ENCODE results near the gene INHA.

INHA gene

GRCh38 chr2:219611866-219612576, 39.9 kb downstream of the INHA start:
- Histone ChIP-seq H3K9me3 (ENCODE audit: control insufficient read depth, low read length) (no peaks in the 10 kb centered on the region), H3K4me3 (ENCODE audit: insufficient read depth, low read depth, low read length) (no peak overlapping the region), H3K4me1 (ENCODE audit: control insufficient read depth, insufficient read depth, low read length) (no peaks in the 10 kb centered on the region), H3K27ac (ENCODE audit: insufficient read depth, low read depth, low read length, poor library complexity, severe bottlenecking) (no peak overlapping the region), H3K27me3 (ENCODE audit: control insufficient read depth, insufficient read depth, low read length, poor library complexity, severe bottlenecking) (no peaks in the 10 kb centered on the region), H3K36me3 (ENCODE audit: control insufficient read depth, insufficient read depth, low read length) (no peaks in the 10 kb centered on the region)
- WGBS, 2 experiments = 86 to 87% methylated on average over 12 of the region's 12 CpGs

GRCh38 chr2:219612577-219613286, 40.6 kb downstream of the INHA start:
- Histone ChIP-seq H3K4me1 (ENCODE audit: control insufficient read depth, insufficient read depth, low read length) (no peaks in the 10 kb centered on the region), H3K27ac (ENCODE audit: insufficient read depth, low read depth, low read length, poor library complexity, severe bottlenecking) (no peak overlapping the region), H3K27me3 (ENCODE audit: control insufficient read depth, insufficient read depth, low read length, poor library complexity, severe bottlenecking) (no peaks in the 10 kb centered on the region), H3K36me3 (ENCODE audit: control insufficient read depth, insufficient read depth, low read length) (no peaks in the 10 kb centered on the region), H3K4me3 (ENCODE audit: insufficient read depth, low read depth, low read length) (no peak overlapping the region), H3K9me3 (ENCODE audit: control insufficient read depth, low read length) (no peaks in the 10 kb centered on the region)
- WGBS, 2 experiments = 88 to 91% methylated on average over 13 to 15 of the region's 15 CpGs

- Histone ChIP-seq H3K27me3 (ENCODE audit: control insufficient read depth, insufficient read depth, low read length, poor library complexity, severe bottlenecking) (no peaks in the 10 kb centered on the region), H3K9me3 (ENCODE audit: control insufficient read depth, low read length) (no peaks in the 10 kb centered on the region), H3K4me3 (ENCODE audit: insufficient read depth, low read depth, low read length) (no peak overlapping the region), H3K27ac (ENCODE audit: insufficient read depth, low read depth, low read length, poor library complexity, severe bottlenecking) (no peak overlapping the region), H3K36me3 (ENCODE audit: control insufficient read depth, insufficient read depth, low read length) (no peaks in the 10 kb centered on the region), H3K4me1 (ENCODE audit: control insufficient read depth, insufficient read depth, low read length) (no peaks in the 10 kb centered on the region)
- 96% methylated on average over 9 to 10 of the region's 11 CpGs for WGBS, 2 experiments
These were observed 41.5 kb downstream of the INHA start for GRCh38 chr2:219613461-219614070.

DNA sequence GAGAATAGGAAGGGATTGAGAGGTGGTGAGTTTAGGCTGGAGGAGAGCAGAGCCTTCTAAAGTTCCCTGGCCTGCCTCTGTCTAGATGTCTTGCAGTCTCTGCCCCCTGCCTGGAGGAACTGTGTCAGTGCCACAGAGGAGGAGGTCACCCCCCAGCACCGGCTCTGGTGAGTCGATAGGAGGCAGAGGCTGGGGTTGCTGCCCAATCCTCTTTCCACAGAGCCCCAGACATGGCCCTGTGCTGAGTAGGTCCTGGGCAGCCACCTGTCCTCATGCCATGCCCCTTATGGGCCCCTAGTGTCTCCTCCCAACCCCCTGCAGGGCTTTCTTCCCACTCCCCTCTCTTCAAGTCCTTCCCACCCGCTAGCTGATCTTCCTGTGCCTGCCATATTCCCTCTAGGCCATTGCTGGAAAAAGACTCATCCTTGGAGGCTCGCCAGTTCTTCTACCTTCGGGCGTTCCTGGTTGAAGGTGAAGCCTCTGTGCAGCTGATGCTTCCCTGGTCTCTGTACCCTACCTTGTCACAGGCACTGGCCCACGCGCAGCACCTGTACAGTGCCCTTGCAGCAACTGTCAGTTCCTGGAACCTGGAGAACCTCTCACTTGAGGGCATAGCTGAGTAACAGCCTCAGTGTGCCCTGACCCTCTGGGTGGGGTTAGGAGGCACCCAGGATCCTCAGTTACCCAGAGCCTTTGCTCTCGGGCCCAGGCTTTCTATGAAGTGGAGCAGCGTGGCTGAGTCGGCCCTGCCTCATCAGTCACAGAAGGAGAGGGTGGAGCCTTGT, 42.2 kb downstream of the INHA start:
- H3K36me3 ChIP-seq (ENCODE audit: control insufficient read depth, insufficient read depth, low read length) = no peaks in the 10 kb centered on the region
- no peaks in the 10 kb centered on the region for H3K9me3 ChIP-seq (ENCODE audit: control insufficient read depth, low read length)
- no peaks in the 10 kb centered on the region for H3K4me1 ChIP-seq (ENCODE audit: control insufficient read depth, insufficient read depth, low read length)
- 94% methylated on average over 11 of the region's 11 CpGs for WGBS, 2 experiments
- no peak overlapping the region for H3K4me3 ChIP-seq (ENCODE audit: insufficient read depth, low read depth, low read length)
- no peak overlapping the region for H3K27ac ChIP-seq (ENCODE audit: insufficient read depth, low read depth, low read length, poor library complexity, severe bottlenecking)
- H3K27me3 ChIP-seq (ENCODE audit: control insufficient read depth, insufficient read depth, low read length, poor library complexity, severe bottlenecking) = no peaks in the 10 kb centered on the region

DNA sequence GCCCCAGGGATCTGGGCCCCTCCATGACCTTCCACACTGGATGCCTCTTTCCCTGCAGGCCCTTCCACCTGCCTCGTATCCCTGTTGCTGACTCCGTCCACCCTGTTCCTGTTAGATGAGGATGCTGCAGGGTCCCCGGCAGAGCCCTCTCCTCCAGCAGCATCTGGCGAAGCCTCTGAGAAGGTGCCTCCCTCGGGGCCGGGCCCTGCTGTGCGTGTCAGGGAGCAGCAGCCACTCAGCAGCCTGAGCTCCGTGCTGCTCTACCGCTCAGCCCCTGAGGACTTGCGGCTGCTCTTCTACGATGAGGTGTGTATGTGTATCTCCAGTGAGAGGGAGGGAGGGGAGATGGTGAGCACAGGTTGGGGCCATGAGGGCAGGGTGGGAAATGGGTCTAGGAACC, 42.9 kb downstream of the INHA start:
- no peak overlapping the region for H3K4me3 ChIP-seq (ENCODE audit: insufficient read depth, low read depth, low read length)
- H3K27me3 ChIP-seq (ENCODE audit: control insufficient read depth, insufficient read depth, low read length, poor library complexity, severe bottlenecking) = no peaks in the 10 kb centered on the region
- H3K4me1 ChIP-seq (ENCODE audit: control insufficient read depth, insufficient read depth, low read length) = no peaks in the 10 kb centered on the region
- WGBS, 2 experiments = 94 to 95% methylated on average over 11 of the region's 11 CpGs
- H3K27ac ChIP-seq (ENCODE audit: insufficient read depth, low read depth, low read length, poor library complexity, severe bottlenecking) = no peak overlapping the region
- no peaks in the 10 kb centered on the region for H3K9me3 ChIP-seq (ENCODE audit: control insufficient read depth, low read length)
- no peaks in the 10 kb centered on the region for H3K36me3 ChIP-seq (ENCODE audit: control insufficient read depth, insufficient read depth, low read length)

DNA sequence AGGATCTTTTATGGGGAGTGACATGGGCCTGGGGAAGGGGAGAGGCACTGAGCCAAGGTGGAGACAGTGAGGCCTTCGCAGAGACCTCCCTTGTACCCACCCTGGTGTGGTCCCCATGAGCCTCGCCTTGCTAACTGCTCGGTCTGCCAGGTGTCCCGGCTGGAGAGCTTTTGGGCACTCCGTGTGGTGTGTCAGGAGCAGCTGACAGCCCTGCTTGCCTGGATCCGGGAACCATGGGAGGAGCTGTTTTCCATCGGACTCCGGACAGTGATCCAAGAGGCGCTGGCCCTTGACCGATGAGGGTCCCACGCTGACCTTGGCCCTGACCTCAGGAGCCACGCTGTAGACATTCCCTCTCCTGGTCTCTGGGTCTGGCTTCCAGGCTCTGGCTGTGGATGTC, 43.8 kb downstream of the INHA start:
- Histone ChIP-seq H3K27me3 (ENCODE audit: control insufficient read depth, insufficient read depth, low read length, poor library complexity, severe bottlenecking) (no peaks in the 10 kb centered on the region), H3K9me3 (ENCODE audit: control insufficient read depth, low read length) (no peaks in the 10 kb centered on the region), H3K4me3 (ENCODE audit: insufficient read depth, low read depth, low read length) (no peak overlapping the region), H3K36me3 (ENCODE audit: control insufficient read depth, insufficient read depth, low read length) (no peaks in the 10 kb centered on the region), H3K4me1 (ENCODE audit: control insufficient read depth, insufficient read depth, low read length) (no peaks in the 10 kb centered on the region), H3K27ac (ENCODE audit: insufficient read depth, low read depth, low read length, poor library complexity, severe bottlenecking) (no peak overlapping the region)
- WGBS, 2 experiments = 87 to 88% methylated on average over 12 of the region's 12 CpGs

DNA sequence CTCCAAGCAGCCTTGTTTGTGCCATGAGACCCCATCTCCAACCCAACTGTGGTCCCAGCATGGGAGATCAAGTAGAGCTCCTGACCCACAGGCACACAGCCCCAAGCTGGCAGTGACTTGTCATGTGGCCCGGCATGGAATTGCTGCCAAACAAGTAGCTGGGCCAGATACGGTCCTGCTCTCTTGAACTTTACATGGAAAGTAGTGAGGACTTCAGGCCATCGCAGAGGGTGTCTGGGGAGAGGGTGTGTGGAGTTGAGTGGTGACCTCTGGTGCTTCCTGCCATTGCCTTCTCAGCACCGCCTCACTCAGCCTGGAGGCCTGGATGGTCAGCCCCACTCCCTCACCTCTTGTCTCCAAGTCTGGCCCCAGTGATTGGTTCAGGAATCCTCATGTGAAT, 44.4 kb downstream of the INHA start:
- Histone ChIP-seq H3K4me1 (ENCODE audit: control insufficient read depth, insufficient read depth, low read length) (no peaks in the 10 kb centered on the region), H3K36me3 (ENCODE audit: control insufficient read depth, insufficient read depth, low read length) (no peaks in the 10 kb centered on the region), H3K27me3 (ENCODE audit: control insufficient read depth, insufficient read depth, low read length, poor library complexity, severe bottlenecking) (no peaks in the 10 kb centered on the region), H3K9me3 (ENCODE audit: control insufficient read depth, low read length) (no peaks in the 10 kb centered on the region), H3K27ac (ENCODE audit: insufficient read depth, low read depth, low read length, poor library complexity, severe bottlenecking) (no peak overlapping the region), H3K4me3 (ENCODE audit: insufficient read depth, low read depth, low read length) (no peak overlapping the region)
- WGBS, 2 experiments = 95 to 96% methylated on average over 4 of the region's 4 CpGs

- H3K36me3 ChIP-seq (ENCODE audit: control insufficient read depth, insufficient read depth, low read length) = no peaks in the 10 kb centered on the region
- 85 to 92% methylated on average over 3 of the region's 3 CpGs for WGBS, 2 experiments
- no peak overlapping the region for H3K27ac ChIP-seq (ENCODE audit: insufficient read depth, low read depth, low read length, poor library complexity, severe bottlenecking)
- peaks cover 4% of the 10 kb centered on the region for H3K27me3 ChIP-seq (ENCODE audit: control insufficient read depth, insufficient read depth, low read length, poor library complexity, severe bottlenecking)
- H3K4me3 ChIP-seq (ENCODE audit: insufficient read depth, low read depth, low read length) = no peak overlapping the region
- H3K9me3 ChIP-seq (ENCODE audit: control insufficient read depth, low read length) = no peaks in the 10 kb centered on the region
- no peaks in the 10 kb centered on the region for H3K4me1 ChIP-seq (ENCODE audit: control insufficient read depth, insufficient read depth, low read length)
These were observed 46.6 kb downstream of the INHA start for GRCh38 chr2:219618733-219619122.

DNA sequence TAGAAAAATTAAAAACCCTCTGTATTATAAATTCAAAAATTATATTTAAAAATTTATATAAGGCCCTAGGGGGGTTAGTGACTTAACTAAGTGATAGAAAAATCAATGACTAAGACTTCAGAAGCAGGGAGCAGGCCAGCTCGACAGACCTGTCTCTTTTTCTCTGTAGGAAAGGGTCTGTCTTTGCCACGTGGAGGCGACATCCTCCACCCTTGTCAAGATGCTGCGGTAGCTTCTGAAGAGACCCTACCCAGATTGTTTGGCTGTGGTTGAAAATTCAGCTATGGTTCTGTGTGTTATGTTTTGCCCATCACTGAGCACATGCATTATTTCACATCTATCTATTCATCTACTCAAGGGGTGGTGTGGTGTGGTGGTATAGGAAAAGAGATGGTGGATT, 47.1 kb downstream of the INHA start:
- H3K36me3 ChIP-seq (ENCODE audit: control insufficient read depth, insufficient read depth, low read length) = no peaks in the 10 kb centered on the region
- no peaks in the 10 kb centered on the region for H3K4me1 ChIP-seq (ENCODE audit: control insufficient read depth, insufficient read depth, low read length)
- no peak overlapping the region for H3K27ac ChIP-seq (ENCODE audit: insufficient read depth, low read depth, low read length, poor library complexity, severe bottlenecking)
- no peak overlapping the region for H3K4me3 ChIP-seq (ENCODE audit: insufficient read depth, low read depth, low read length)
- H3K9me3 ChIP-seq (ENCODE audit: control insufficient read depth, low read length) = no peaks in the 10 kb centered on the region
- 39 to 52% methylated on average over 3 to 4 of the region's 4 CpGs for WGBS, 2 experiments
- H3K27me3 ChIP-seq (ENCODE audit: control insufficient read depth, insufficient read depth, low read length, poor library complexity, severe bottlenecking) = peaks cover 4% of the 10 kb centered on the region

GRCh38 chr2:219620546-219620945, 48.4 kb downstream of the INHA start:
- WGBS, 2 experiments = 89 to 93% methylated on average over 6 of the region's 6 CpGs
- peaks cover 15% of the 10 kb centered on the region for H3K27me3 ChIP-seq (ENCODE audit: control insufficient read depth, insufficient read depth, low read length, poor library complexity, severe bottlenecking)
- H3K4me3 ChIP-seq (ENCODE audit: insufficient read depth, low read depth, low read length) = no peak overlapping the region
- H3K36me3 ChIP-seq (ENCODE audit: control insufficient read depth, insufficient read depth, low read length) = no peaks in the 10 kb centered on the region
- no peaks in the 10 kb centered on the region for H3K4me1 ChIP-seq (ENCODE audit: control insufficient read depth, insufficient read depth, low read length)
- no peak overlapping the region for H3K27ac ChIP-seq (ENCODE audit: insufficient read depth, low read depth, low read length, poor library complexity, severe bottlenecking)
- H3K9me3 ChIP-seq (ENCODE audit: control insufficient read depth, low read length) = no peaks in the 10 kb centered on the region
